Lung (tissue), 12 donors: Measurements from ENCODE around the gene SPTB. TPM values are rescaled to one million over a fixed set of nuclear protein-coding genes. Genes with fewer than 3 reads are reported as not detected.
A peak's percentile ranks its signal among the peaks of the same experiment; 100 is the strongest.

Source experiments
- ATAC-seq: fragments of 200-7000 bp; cut with Tn5 transposase; one replicate; pipeline ENCODE4 v1.9.1; 2020; ENCODE audit warnings: moderate number of reproducible peaks; ENCODE audit not compliant: insufficient read depth, low FRiP score
- DNase-seq, 3 donors: peaks; one replicate each; pipeline ENCODE4 v3.0.0-alpha.2; 2013 to 2017
- H3K27ac ChIP-seq, 2 donors: one replicate each; pipeline ENCODE4 v1.5.1; 2013; ENCODE audit warnings: mild to moderate bottlenecking in 2 of 2, moderate library complexity in 2 of 2, control low read depth in 1 of 2, inconsistent platforms in 1 of 2, low read depth in 1 of 2, low read length in 1 of 2
- H3K27me3 ChIP-seq, 3 donors: one replicate each; pipeline ENCODE4 v1.5.1; 2013; ENCODE audit warnings: low read length in 2 of 3; ENCODE audit not compliant: control insufficient read depth in 3 of 3, insufficient read depth in 3 of 3
- H3K36me3 ChIP-seq, 4 donors: one replicate each; pipeline ENCODE4 v1.5.1; 2013; ENCODE audit warnings: low read length in 4 of 4, mild to moderate bottlenecking in 1 of 4, moderate library complexity in 1 of 4; ENCODE audit not compliant: control insufficient read depth in 4 of 4, insufficient read depth in 4 of 4
- H3K4me1 ChIP-seq, 5 donors: one replicate each; pipeline ENCODE4 v1.5.1; 2013; ENCODE audit warnings: low read length in 5 of 5, mild to moderate bottlenecking in 2 of 5, moderate library complexity in 1 of 5; ENCODE audit not compliant: control insufficient read depth in 5 of 5, insufficient read depth in 5 of 5
- H3K4me3 ChIP-seq: one replicate; pipeline ENCODE4 v1.5.1; 2013; ENCODE audit warnings: mild to moderate bottlenecking, control low read depth, moderate library complexity
- H3K9ac ChIP-seq, 2 donors: one replicate each; pipeline ENCODE4 v1.5.1; 2013; ENCODE audit warnings: low read length in 2 of 2, control low read depth in 1 of 2; ENCODE audit not compliant: insufficient read depth in 1 of 2
- H3K9me3 ChIP-seq, 4 donors: one replicate each; pipeline ENCODE4 v1.5.1; 2013; ENCODE audit warnings: low read length in 3 of 4, mild to moderate bottlenecking in 1 of 4, moderate library complexity in 1 of 4; ENCODE audit not compliant: control insufficient read depth in 4 of 4, insufficient read depth in 3 of 4
- CTCF ChIP-seq: IDR thresholded peaks from 2 replicates; pipeline ENCODE4 v1.5.1; 2012; ENCODE audit warnings: mild to moderate bottlenecking; ENCODE audit errors: control extremely low read depth, extremely low read depth
- WGBS, 2 donors: extraction: QIAGEN DNeasy Blood & Tissue Kit; methylation state at CpG; one replicate each; pipeline ENCODE4 v1.1.7; 2013; 5-methylcytosine and 5-hydroxymethylcytosine counted together
- polyA plus RNA-seq, 2 donors: library from polyadenylated mRNA; stranded (reverse); fragments of 200-250 nt; gene quantifications; one replicate each; pipeline ENCODE4 v1.2.1, GENCODE V29; 2013
- total RNA-seq, 2 donors: library from RNA; depleted of rRNA in 1 of 2; stranded (reverse); fragments of >200 nt in 1 of 2; gene quantifications; one replicate each; pipeline ENCODE4 v1.2.1, GENCODE V29; 2014 to 2021
- donor health status: control.
- donor health status: control.
- donor health status: Bipolar disorder and iron deficiency.
- donor health status: healthy.
- donor health status: DM: yes; HTN: yes; CAD: no.

The SPTB gene
- total and polyA plus RNA-seq, 4 donors, result 1.2 to 11.5 (median 2.1) TPM

GRCh38 chr14:64790478-64790877 lies 89.2 kb downstream of the SPTB start:
- peaks cover 0 to 5% (median 0%) of the 10 kb centered on the region in 5 donors for H3K4me1 ChIP-seq
- no peaks in the 10 kb centered on the region for H3K27me3 ChIP-seq
- no peak overlapping the region for H3K9ac ChIP-seq
- 83 to 86% methylated on average over 6 of the region's 6 CpGs for WGBS, 2 donors
- no peak for DNase-seq
- H3K36me3 ChIP-seq, result no peaks in the 10 kb centered on the region
- no peak overlapping the region for H3K27ac ChIP-seq
- TF ChIP-seq CTCF, result no peak
- H3K9me3 ChIP-seq, result peaks cover 0 to 3% (median 0%) of the 10 kb centered on the region in 4 donors
- ATAC-seq, result no peak
- no peak overlapping the region for H3K4me3 ChIP-seq

GRCh38 chr14:64789696-64790095 lies 90.0 kb downstream of the SPTB start:
- no peak for ATAC-seq
- H3K9ac ChIP-seq, result no peak overlapping the region
- H3K36me3 ChIP-seq, result peaks cover 0 to 4% (median 0%) of the 10 kb centered on the region in 4 donors
- WGBS, 2 donors, result 66 to 74% methylated on average over 5 of the region's 5 CpGs
- H3K4me3 ChIP-seq, result no peak overlapping the region
- no peak for DNase-seq
- no peaks in the 10 kb centered on the region for H3K27me3 ChIP-seq
- H3K27ac ChIP-seq, result no peak overlapping the region
- TF ChIP-seq CTCF, result no peak
- H3K9me3 ChIP-seq, result peaks cover 0 to 3% (median 0%) of the 10 kb centered on the region in 4 donors
- H3K4me1 ChIP-seq, result peaks cover 0 to 5% (median 0%) of the 10 kb centered on the region in 5 donors

GRCh38 chr14:64788706-64789105 lies 91.0 kb downstream of the SPTB start:
- 42 to 74% methylated on average over 1 of the region's 1 CpG for WGBS, 2 donors
- Histone ChIP-seq H3K27me3 (no peaks in the 10 kb centered on the region), H3K4me1 (peaks cover 0 to 5% (median 0%) of the 10 kb centered on the region in 5 donors), H3K36me3 (peaks cover 0 to 4% (median 0%) of the 10 kb centered on the region in 4 donors), H3K27ac (no peak overlapping the region), H3K9me3 (peaks cover 0 to 3% (median 0%) of the 10 kb centered on the region in 4 donors), H3K9ac (no peak overlapping the region), H3K4me3 (no peak overlapping the region)
- no peak for TF ChIP-seq CTCF
- DNase-seq, result no peak
- peak; percentile 44 for ATAC-seq

- peaks cover 0 to 5% (median 0%) of the 10 kb centered on the region in 5 donors for H3K4me1 ChIP-seq
- WGBS, 2 donors, result 92 to 97% methylated on average over 6 of the region's 6 CpGs
- H3K4me3 ChIP-seq, result no peak overlapping the region
- no peak overlapping the region for H3K27ac ChIP-seq
- H3K36me3 ChIP-seq, result peaks cover 0 to 4% (median 0%) of the 10 kb centered on the region in 4 donors
- no peak overlapping the region for H3K9ac ChIP-seq
- no peak for TF ChIP-seq CTCF
- no peaks in the 10 kb centered on the region for H3K9me3 ChIP-seq
- no peak for ATAC-seq
- no peaks in the 10 kb centered on the region for H3K27me3 ChIP-seq
- DNase-seq, result no peak
Measured at GRCh38 chr14:64787619-64788018, 92.1 kb downstream of the SPTB start.
